Activated CD8-positive, alpha-beta memory T cell treated with anti-CD3 and anti-CD28 coated beads, Interleukin-2, amount 50 U/mL, for 1 hour (primary cell): ENCODE data around the gene CPSF4L.
A peak's percentile ranks its signal among the peaks of the same experiment; 100 is the strongest.

Source experiments
- DNase-seq: peaks from one replicate; pipeline ENCODE4 v3.0.0-alpha.2; 2020; ENCODE audit errors: extremely low read depth

CPSF4L gene

DNA sequence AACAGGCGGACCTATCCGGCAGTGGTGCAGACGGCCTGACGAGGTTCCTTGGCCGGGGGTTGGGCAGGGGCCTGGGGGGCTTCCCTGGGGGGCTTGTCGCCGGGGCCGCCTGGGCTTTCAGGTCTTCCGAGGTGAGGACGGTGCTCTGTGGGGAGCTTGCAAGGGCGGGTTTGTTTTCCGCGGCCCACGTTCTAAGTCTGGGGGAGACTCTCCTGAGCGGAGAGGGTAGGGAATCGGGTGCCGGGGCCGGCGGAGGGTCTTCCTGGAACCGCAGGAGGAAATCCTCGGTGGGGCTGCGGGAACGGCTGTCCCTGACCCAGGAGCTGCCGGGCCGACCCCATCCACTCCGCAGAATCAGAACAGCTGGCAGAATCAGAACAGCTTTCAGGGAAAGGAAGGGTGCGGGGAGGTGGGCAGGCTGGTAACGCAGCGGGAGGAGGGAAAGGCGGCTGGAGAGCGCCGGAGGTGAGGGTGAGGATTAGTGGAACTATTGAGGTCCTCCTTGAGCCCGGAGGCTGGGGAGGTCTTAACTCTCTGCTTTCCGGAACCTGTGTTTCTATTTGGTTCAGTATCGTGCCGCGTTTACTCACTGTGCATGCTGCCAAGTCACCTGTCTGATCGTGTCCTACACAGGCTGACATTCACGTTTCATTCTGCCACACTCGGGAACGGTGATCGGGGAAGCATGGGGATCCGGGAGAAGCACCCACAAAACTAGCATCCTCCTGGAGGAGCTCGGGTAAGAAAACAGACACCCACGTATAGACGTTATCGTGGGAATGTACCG, 28.9 kb downstream of the CPSF4L start:
- DNase-seq, result no peak

DNA sequence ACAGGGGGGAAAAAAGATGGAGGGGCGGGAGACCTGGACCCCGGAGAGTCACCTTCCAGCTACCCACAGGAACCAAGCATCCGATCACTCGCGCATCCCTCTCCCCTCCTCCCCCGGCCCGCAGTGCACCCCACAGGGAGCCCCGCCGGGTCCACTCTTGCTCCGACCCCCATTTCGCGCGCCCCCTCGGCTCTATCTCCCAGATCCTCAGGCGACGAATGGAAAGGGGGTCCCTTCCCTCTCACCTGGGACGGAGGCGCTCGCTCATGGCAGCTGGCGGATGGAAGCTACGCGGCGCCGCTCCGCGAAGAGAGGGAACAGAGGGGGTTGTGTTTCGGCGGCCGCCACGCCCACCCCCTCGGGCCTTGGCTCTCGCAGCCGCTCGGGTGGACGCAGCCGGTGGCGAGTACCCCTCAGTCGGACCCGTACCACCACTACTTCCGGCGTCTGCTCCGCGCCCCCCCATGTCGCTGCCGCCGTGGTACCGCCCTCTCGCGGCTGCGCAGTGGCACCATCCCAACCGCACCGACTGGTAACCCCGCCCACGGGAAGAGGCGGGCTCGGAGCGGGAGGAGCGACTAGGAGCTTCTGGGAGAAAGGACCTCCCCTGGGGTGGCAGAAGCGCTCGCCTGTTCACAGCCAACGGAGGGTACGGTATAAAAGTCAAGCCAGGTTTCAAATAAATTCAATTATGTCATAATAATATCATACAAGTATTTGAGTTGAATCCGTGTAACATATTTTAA, 29.7 kb downstream of the CPSF4L start:
- DNase-seq, result peak; percentile 87

DNA sequence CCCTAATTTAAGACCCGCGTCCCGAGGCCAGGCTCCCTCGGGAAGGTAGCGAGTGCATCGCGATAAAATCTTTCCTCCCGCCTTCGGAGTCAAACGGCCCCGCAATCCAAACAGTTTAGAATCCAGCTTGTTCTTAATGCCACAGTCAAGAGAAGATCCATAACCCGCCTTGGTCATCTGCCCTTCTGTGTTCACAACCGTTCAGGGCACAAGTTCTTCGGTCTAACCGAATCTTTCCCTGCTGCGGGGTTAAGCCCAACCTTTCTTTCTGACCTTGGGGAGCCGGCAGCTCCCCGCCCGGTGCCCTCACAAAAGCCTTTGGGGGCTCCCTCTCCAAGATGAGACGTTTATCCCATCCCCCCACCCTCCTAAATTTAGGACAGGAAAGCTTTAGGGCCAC, 30.3 kb downstream of the CPSF4L start:
- DNase-seq, result no peak

DNA sequence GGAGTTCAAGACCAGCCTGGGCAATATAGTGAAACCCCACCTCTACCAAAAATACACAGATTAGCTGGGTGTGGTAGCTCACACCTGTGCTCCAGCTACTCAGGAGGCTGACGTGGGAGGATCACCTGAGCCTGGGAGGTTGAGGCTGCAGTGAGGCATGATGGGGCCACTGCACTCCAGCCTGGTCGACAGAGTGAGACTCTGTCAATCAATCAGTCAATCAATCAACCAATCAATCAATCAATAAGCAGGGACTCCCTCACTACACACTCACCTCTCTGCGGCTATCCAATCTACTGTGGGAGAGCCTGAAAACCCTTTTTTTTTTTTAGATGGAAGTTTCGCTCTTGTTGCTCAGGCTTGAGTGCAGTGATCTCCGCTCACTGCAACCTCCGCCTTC, 31.6 kb downstream of the CPSF4L start:
- no peak for DNase-seq

DNA sequence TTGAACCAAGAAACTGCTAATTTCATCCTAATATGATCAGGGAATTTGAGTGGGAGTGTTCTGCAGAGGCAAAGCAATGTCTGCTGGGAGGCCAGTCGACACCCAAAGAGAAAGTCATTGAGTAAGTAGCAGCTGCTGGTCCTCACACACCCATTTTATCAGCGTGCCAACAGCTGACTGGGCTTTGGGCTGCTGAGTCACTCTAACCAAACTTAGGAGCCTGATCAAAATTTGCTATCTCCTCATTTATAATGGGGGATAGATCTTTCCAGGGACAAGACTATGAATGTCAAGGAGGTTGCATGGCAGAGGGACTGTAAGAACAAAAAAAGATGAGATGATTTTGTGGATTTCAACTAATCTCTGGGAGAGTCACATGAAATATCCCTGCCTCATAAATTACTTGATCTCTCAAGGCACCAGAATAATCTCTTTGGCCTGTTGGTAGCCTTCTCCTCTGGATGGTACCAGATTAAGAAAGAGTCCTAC, 32.9 kb downstream of the CPSF4L start:
- no peak for DNase-seq

GRCh38 chr17:73227944-73228343, 33.7 kb downstream of the CPSF4L start:
- no peak for DNase-seq

DNA sequence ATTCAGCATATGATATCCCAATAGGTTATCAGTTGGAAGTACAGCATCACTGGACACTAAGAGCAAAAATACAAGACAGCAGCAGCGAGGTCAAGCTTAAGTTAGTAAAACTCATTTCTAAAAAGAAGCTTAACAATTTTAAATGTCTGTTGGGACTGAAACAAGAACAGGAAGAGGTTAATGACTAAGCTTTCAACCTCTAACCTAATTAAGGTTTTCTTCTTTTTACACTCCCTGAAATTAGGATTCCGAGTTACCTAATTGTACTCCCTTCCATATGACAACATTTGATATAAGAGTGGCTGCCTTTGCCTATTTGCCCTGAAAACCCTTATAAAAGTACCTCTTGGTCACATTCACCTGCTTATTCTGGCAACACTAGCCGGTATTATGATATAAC, 34.3 kb downstream of the CPSF4L start:
- DNase-seq, result no peak

- no peak for DNase-seq
Observed at GRCh38 chr17:73226556-73227172, 35.0 kb downstream of the CPSF4L start.

GRCh38 chr17:73224663-73225305, 36.9 kb downstream of the CPSF4L start:
- DNase-seq, result no peak

GRCh38 chr17:73224237-73224636, 37.4 kb downstream of the CPSF4L start:
- no peak for DNase-seq

- no peak for DNase-seq
Observed at GRCh38 chr17:73223626-73224230, 38.0 kb downstream of the CPSF4L start.

DNA sequence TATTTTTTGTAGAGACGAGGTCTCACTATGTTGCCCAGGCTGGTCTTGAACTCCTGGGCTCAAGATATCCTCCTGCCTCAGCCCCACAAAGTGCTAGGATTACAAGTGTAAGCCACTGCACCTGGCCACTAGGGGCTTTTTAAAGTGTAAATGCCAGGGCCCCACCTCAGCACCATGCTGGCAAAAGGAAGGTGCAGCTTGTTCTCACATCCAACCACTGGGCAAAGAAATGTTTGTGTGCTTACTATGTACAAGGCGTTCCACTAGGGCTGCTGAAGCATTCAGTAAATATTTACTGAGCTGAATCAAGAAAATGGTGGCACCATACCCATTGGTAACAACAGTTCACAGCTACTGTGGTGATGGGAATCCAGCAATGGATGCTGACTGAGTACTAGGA, 46.2 kb downstream of the CPSF4L start:
- DNase-seq, result no peak

- no peak for DNase-seq
Observed at GRCh38 chr17:73214851-73215250, 46.8 kb downstream of the CPSF4L start.

- no peak for DNase-seq
Observed at GRCh38 chr17:73214008-73214407, 47.7 kb downstream of the CPSF4L start.

DNA sequence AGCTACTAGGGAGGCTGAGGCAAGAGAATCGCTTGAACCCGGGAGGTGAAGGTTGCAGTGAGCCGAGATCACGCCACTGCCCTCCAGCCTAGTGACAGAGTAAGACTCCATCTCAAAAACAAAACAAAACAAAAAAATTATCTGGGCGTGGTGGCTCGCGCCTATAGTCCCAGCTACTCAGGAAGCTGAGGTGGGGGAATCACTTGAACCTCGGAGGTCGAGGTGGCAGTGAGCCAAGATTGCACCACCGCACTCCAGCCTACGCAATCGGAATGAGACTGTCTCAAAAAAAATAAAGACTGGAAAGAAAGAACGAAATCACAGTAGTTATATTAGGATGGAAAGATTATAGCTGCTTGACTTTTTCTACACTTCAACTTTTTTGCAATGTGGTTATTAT, 49.9 kb downstream of the CPSF4L start:
- DNase-seq, result peak; percentile 62

GRCh38 chr17:73210002-73210678, 51.5 kb downstream of the CPSF4L start:
- DNase-seq, result no peak

GRCh38 chr17:73209436-73209835, 52.2 kb downstream of the CPSF4L start:
- DNase-seq, result no peak

DNA sequence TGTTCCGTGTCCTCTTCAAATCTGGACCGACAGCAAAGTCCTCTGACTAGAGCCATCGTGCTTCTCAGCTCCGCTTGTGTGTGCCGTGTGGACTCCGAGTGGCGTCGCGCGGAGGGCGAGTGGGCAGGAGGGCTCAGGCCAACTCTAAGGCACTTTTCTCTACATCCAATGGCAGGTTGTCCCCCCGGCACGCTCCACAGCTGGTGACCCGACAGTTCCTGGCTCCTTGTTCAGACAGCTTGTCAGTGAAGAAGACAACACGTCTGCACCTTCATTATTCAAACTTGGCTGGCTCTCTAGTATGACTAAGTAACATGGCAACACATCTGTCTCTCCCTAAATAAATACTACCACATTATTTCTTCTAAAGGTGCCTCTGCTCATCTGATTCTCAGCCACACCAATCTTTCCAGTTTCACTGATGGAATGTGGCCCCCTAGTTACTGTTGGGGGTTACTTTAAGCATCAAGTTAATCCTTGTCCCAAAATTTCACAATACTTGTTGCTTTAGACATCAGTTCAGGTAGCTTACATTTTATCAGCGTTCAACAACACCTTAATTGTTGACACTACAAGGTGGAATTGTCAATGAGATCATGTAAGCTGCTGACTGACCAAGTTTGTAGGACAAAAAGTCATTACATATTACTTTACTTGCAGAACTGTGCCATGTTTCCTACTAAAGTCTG, 53.4 kb downstream of the CPSF4L start:
- DNase-seq, result no peak

DNA sequence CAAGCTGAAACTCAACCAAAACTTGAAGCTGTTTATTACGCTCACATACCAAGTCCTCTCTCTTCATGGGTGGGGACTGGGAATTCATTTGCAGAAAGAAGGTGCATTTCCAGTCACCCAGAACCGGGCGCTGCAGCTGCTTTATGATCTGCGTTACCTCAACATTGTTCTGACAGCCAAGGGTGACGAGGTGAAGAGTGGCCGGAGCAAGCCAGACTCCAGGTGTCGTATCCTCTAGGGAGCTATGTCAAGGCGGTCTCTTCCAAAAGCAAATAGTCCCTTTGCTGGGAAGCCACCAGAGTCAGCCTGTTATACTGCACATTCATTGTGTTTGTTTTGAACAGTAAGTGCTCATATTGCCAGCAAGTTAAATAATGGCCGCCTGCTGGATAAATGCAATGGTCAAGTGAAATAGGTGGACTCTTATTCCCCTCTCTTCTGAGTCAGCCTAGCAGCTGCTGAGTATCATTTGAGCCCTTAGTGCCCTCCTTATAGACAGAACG, 56.2 kb downstream of the CPSF4L start:
- DNase-seq, result no peak

GRCh38 chr17:73203788-73204479, 57.7 kb downstream of the CPSF4L start:
- DNase-seq, result no peak
